Stimulated activated CD8-positive, alpha-beta memory T cell treated with anti-CD3 and anti-CD28 coated beads, Interleukin-15, amount 100 ng/mL, for 4 hours (primary cell): ENCODE data around the gene SRD5A2.

Source experiments
- DNase-seq, 2 donors: peaks; one replicate each; pipeline ENCODE4 v3.0.0-alpha.2; 2020; ENCODE audit warnings: low read depth in 2 of 2

Gene SRD5A2

GRCh38 chr2:31580321-31581117, at the start of gene SRD5A2:
SRD5A2 (minus strand) TSS chr2:31580938; CDS start chr2:31580900, 38 bp downstream.
- no peak for DNase-seq

GRCh38 chr2:31606509-31606908, 25.8 kb upstream of the SRD5A2 start:
- no peak for DNase-seq

GRCh38 chr2:31598694-31599093, 18.0 kb upstream of the SRD5A2 start:
- no peak for DNase-seq

- no peak for DNase-seq
These were observed 5.5 kb upstream of the SRD5A2 start for GRCh38 chr2:31586230-31586629.

- DNase-seq, result no peak
These were observed 522 bp upstream of the SRD5A2 start for GRCh38 chr2:31581124-31581795.

- no peak for DNase-seq
These were observed 780 bp downstream of the SRD5A2 start for GRCh38 chr2:31579996-31580320.

GRCh38 chr2:31578316-31578715, 2.4 kb downstream of the SRD5A2 start:
- no peak for DNase-seq

- DNase-seq, result no peak
These were observed 3.6 kb downstream of the SRD5A2 start for GRCh38 chr2:31577143-31577542.

GRCh38 chr2:31568585-31569201, 12.0 kb downstream of the SRD5A2 start:
- DNase-seq, result no peak

GRCh38 chr2:31567679-31568078, 13.1 kb downstream of the SRD5A2 start:
- no peak for DNase-seq

- DNase-seq, result no peak
These were observed 17.4 kb downstream of the SRD5A2 start for GRCh38 chr2:31563273-31563839.

GRCh38 chr2:31561823-31562222, 18.9 kb downstream of the SRD5A2 start:
- DNase-seq, result no peak

- no peak for DNase-seq
These were observed 22.1 kb downstream of the SRD5A2 start for GRCh38 chr2:31558401-31559295.

- DNase-seq, result no peak
These were observed 23.8 kb downstream of the SRD5A2 start for GRCh38 chr2:31556940-31557339.

GRCh38 chr2:31555967-31556706, 24.6 kb downstream of the SRD5A2 start:
- DNase-seq, result no peak

- DNase-seq, result no peak
These were observed 27.4 kb downstream of the SRD5A2 start for GRCh38 chr2:31553362-31553761.

GRCh38 chr2:31547485-31547884, 33.3 kb downstream of the SRD5A2 start:
- no peak for DNase-seq

- no peak for DNase-seq
These were observed 38.9 kb downstream of the SRD5A2 start for GRCh38 chr2:31541853-31542252.

- DNase-seq, result no peak
These were observed 41.2 kb downstream of the SRD5A2 start for GRCh38 chr2:31539505-31539904.

- DNase-seq, result no peak
These were observed 45.0 kb downstream of the SRD5A2 start for GRCh38 chr2:31535768-31536167.

- no peak for DNase-seq
These were observed 46.1 kb downstream of the SRD5A2 start for GRCh38 chr2:31534636-31535035.
